ENCODE data around the gene MRTO4. TPM values are rescaled to one million over a fixed set of nuclear protein-coding genes. Genes with fewer than 3 reads are reported as not detected.
"Not testable (repeated sequence)": the region's sequence is repeated elsewhere in the genome, so short reads cannot be mapped to it uniquely, and the experiment has no call there.

MRTO4 gene
- total and polyA plus RNA-seq, 2 of the 13 experiments (the other 11 are each of a cell fraction or from before 2014, with no cell fraction given), result 28.1 to 59.2 TPM

DNA sequence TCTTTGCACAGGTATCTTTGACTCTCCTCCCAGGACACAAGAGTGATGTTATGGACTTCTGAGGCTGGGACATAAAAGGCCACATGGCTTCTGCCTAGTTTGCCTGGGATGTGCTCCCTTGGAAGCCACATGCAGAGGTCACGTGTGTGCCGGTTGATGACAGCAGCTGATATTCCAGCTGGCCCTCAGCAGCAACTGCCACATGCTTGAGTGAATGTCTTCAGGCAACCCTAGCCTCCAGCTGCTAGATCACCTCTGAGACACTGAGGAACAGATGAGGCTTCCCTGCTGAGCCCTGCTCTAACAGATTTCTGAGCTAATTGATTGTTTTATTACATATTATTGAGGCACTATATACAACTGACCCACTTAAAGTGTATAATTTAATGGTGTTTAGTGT, 48.6 kb downstream of the MRTO4 start:
- POLR2A ChIA-PET, result interaction anchor here (0.9 kb wide), 1 partner anchor 12 kb away, joined by 3 read pairs; the partner anchor contains the start of gene SLC66A1
- BruUV-seq (replicated peaks), result no TSS peak
- DNase-seq (ENCODE audit: low spot score) (no peak), ATAC-seq (no peak), FAIRE-seq (no peak)
- H2AFZ ChIP-seq (ENCODE audit: low read length), result no peak overlapping the region
- no peak overlapping the region for H3K4me2 ChIP-seq (ENCODE audit: low read depth, low read length)
- H3K9ac ChIP-seq (ENCODE audit: insufficient read depth, low read depth, low read length), result no peak overlapping the region
- H3K27me3 ChIP-seq (ENCODE audit: control insufficient read depth in 1 of 2, insufficient read depth in 2 of 2, low read length in 2 of 2), result no peaks in the 10 kb centered on the region
- H3K79me2 ChIP-seq (ENCODE audit: insufficient read depth, low read length), result no peaks in the 10 kb centered on the region
- WGBS (ENCODE audit: low lambda C conversion rate), result no CpG with 5 or more reads among the region's 2 CpGs
- H3K27ac ChIP-seq (ENCODE audit: extremely low read length, insufficient read depth, low read length), result no peak overlapping the region
- CTCF ChIA-PET (ENCODE audit: low intra/inter-chr PET ratio, low total read pairs), result no interaction called here
- no peaks in the 10 kb centered on the region for H3K9me3 ChIP-seq (ENCODE audit: low read length)
- H3K4me1 ChIP-seq (ENCODE audit: insufficient read depth, low read length), result peaks cover 7% of the 10 kb centered on the region; the same call in 1 of the 2 replicates
- in situ Hi-C loops (cut with HindIII; ENCODE audit: extremely low pct_ligation_motif_present, low pct_unique_long_range_greater_than_20kb) (no loop called here), intact Hi-C loops (cut with micrococcal nuclease; ENCODE audit: unreplicated experiment) (no loop called here)
- H4K20me1 ChIP-seq (ENCODE audit: insufficient read depth, low read length), result no peaks in the 10 kb centered on the region
- peak; percentile 41; the same call in 1 of the 2 replicates for TF ChIP-seq ZNF331 (CRISPR knock-in tag; IDR thresholded peaks at IDR 0.05)
- TF ChIP-seq GLI4 (CRISPR knock-in tag; IDR thresholded peaks at IDR 0.05; ENCODE audit: borderline replicate concordance), result no peak
- no peak for TF ChIP-seq ZNF24 (IDR thresholded peaks at IDR 0.05)
- H3K36me3 ChIP-seq (replicated peaks in 1 of 2; ENCODE audit: control insufficient read depth in 1 of 2, insufficient read depth in 2 of 2, low read length in 2 of 2), result peaks cover 5 to 24% of the 10 kb centered on the region in 2 experiments
- no peak overlapping the region for H3K4me3 ChIP-seq (replicated peaks in 1 of 3; ENCODE audit: insufficient read depth in 1 of 3, low read depth in 2 of 3, low read length in 3 of 3)

DNA sequence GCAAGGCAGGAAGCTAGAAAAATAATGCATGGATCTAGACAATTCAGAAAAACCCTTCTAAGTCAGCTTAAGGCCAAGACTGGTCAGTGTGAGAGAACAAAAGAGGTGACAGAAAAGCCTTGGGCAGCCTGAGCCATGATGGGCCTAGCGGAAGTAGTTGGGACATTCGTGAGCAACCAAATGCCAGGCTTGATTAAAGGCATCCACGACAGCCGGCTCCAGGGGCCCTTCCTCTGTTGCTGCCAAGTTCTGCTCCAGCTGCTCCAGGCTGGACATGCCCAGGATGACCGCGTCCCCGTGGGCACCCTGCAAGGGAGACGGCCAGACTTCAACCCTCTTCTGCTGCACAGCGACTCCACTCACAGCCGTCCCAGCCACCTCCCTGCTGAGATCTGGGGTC, 52.5 kb downstream of the MRTO4 start:
- H2AFZ ChIP-seq (ENCODE audit: low read length); H3K9me3 ChIP-seq (ENCODE audit: low read length); H3K4me2 ChIP-seq (ENCODE audit: low read depth, low read length); H3K4me3 ChIP-seq (replicated peaks in 1 of 3; ENCODE audit: insufficient read depth in 1 of 3, low read depth in 2 of 3, low read length in 3 of 3); H3K27me3 ChIP-seq (ENCODE audit: control insufficient read depth in 1 of 2, insufficient read depth in 2 of 2, low read length in 2 of 2); H3K27ac ChIP-seq (ENCODE audit: extremely low read length, insufficient read depth, low read length); in situ Hi-C loops (cut with HindIII; ENCODE audit: extremely low pct_ligation_motif_present, low pct_unique_long_range_greater_than_20kb); DNase-seq (ENCODE audit: low spot score); H3K9ac ChIP-seq (ENCODE audit: insufficient read depth, low read depth, low read length); ATAC-seq; H3K79me2 ChIP-seq (ENCODE audit: insufficient read depth, low read length); CTCF ChIA-PET (ENCODE audit: low intra/inter-chr PET ratio, low total read pairs); BruUV-seq (replicated peaks); intact Hi-C loops (cut with micrococcal nuclease; ENCODE audit: unreplicated experiment); FAIRE-seq; H4K20me1 ChIP-seq (ENCODE audit: insufficient read depth, low read length); POLR2A ChIA-PET: not testable (repeated sequence)
- 95% methylated on average over 7 of the region's 10 CpGs for WGBS (ENCODE audit: low lambda C conversion rate)
- Histone ChIP-seq H3K36me3 (replicated peaks in 1 of 2; ENCODE audit: control insufficient read depth in 1 of 2, insufficient read depth in 2 of 2, low read length in 2 of 2) (peaks cover 15 to 59% of the 10 kb centered on the region in 2 experiments), H3K4me1 (ENCODE audit: insufficient read depth, low read length) (peaks cover 10% of the 10 kb centered on the region)
